ENCODE measurements around the gene COMMD1. TPM values are rescaled to one million over a fixed set of nuclear protein-coding genes. Genes with fewer than 3 reads are reported as not detected.

The COMMD1 gene
- total RNA-seq, 1 donor from 2014 or later, result 43.0 TPM

DNA sequence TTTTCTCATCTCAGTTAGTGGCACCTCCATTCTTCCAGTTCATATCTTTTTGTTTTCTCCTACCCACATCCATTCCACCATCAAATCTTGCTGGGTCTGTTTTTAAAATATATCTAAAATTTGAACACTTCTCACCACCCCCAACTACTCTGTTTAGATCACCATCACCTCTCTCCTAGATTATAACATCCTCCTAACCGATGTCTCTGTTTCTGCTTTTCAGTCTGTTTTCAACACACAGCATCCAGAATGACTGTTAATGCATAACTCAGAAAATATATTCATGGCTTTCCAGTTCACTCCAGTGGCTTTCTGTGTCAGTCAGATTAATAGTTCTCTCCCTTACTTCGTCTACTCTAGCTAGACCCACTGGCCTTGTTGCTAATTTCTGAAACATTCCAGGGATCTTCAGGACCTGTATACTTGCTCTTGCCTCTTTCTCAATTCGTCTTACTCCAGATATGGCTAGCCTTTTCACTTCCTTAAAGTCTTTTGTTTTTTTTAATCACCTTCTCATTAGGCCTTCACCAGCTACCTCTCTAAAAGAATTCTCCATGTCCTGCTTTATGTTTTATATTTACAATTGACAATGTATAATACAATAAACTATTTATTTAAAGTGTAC is 105.3 kb downstream of the COMMD1 start:
- no peaks in the 10 kb centered on the region for H3K27me3 ChIP-seq
- no peaks in the 10 kb centered on the region for H3K4me1 ChIP-seq
- no peak for DNase-seq (ENCODE audit: extremely low spot score in 2 of 2)
- intact Hi-C loops (cut with DNase I), result no loop called here
- H3K4me3 ChIP-seq, result no peak overlapping the region
- TF ChIP-seq POLR2AphosphoS5 (IDR thresholded peaks at IDR 0.05; ENCODE audit: insufficient read depth in 1 of 2, low read depth in 1 of 2), result no peak
- TF ChIP-seq, protein P1, sequence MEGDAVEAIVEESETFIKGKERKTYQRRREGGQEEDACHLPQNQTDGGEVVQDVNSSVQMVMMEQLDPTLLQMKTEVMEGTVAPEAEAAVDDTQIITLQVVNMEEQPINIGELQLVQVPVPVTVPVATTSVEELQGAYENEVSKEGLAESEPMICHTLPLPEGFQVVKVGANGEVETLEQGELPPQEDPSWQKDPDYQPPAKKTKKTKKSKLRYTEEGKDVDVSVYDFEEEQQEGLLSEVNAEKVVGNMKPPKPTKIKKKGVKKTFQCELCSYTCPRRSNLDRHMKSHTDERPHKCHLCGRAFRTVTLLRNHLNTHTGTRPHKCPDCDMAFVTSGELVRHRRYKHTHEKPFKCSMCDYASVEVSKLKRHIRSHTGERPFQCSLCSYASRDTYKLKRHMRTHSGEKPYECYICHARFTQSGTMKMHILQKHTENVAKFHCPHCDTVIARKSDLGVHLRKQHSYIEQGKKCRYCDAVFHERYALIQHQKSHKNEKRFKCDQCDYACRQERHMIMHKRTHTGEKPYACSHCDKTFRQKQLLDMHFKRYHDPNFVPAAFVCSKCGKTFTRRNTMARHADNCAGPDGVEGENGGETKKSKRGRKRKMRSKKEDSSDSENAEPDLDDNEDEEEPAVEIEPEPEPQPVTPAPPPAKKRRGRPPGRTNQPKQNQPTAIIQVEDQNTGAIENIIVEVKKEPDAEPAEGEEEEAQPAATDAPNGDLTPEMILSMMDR (IDR thresholded peaks at IDR 0.05), result no peak
- TF ChIP-seq POLR2A (IDR thresholded peaks at IDR 0.05), result no peak
- H3K36me3 ChIP-seq, result no peaks in the 10 kb centered on the region
- no peak overlapping the region for H3K27ac ChIP-seq
- no peaks in the 10 kb centered on the region for H3K9me3 ChIP-seq

GRCh38 chr2:62013641-62014040 is 108.2 kb downstream of the COMMD1 start:
- Histone ChIP-seq H3K9me3 (no peaks in the 10 kb centered on the region), H3K36me3 (no peaks in the 10 kb centered on the region), H3K27me3 (no peaks in the 10 kb centered on the region), H3K4me1 (no peaks in the 10 kb centered on the region), H3K27ac (no peak overlapping the region), H3K4me3 (no peak overlapping the region)
- intact Hi-C loops (cut with DNase I), result no loop called here
- TF ChIP-seq POLR2AphosphoS5 (IDR thresholded peaks at IDR 0.05; ENCODE audit: insufficient read depth in 1 of 2, low read depth in 1 of 2), result no peak
- TF ChIP-seq POLR2A (IDR thresholded peaks at IDR 0.05), result no peak
- TF ChIP-seq, protein P1 (IDR thresholded peaks at IDR 0.05), result no peak
- DNase-seq (ENCODE audit: extremely low spot score in 2 of 2), result no peak

DNA sequence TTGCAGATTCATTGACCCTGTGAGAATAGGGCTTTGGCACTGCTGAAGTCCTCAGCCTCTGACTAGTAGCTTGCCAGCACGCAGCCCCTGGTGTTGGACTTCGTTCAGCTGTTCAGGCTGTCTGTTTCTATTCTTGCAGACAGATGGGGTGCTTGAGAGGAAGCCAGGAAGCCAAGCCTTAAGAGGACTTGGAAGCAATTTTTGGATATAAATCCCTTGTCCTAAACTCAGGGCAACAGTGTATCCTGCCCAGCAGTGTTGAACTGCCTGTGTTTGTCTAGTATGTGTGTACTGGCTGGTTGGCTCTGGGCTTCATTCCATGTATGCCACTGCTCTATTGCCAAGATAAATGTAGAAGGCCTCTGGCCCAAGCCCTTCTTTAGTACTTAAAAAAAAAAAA is 108.6 kb downstream of the COMMD1 start:
- H3K9me3 ChIP-seq, result no peaks in the 10 kb centered on the region
- TF ChIP-seq POLR2AphosphoS5 (IDR thresholded peaks at IDR 0.05; ENCODE audit: insufficient read depth in 1 of 2, low read depth in 1 of 2) (peak in 1 of 2 donors; percentile 71), POLR2A (IDR thresholded peaks at IDR 0.05) (no peak)
- TF ChIP-seq, protein P1 (IDR thresholded peaks at IDR 0.05), result no peak
- no peaks in the 10 kb centered on the region for H3K36me3 ChIP-seq
- H3K4me1 ChIP-seq, result no peaks in the 10 kb centered on the region
- no peaks in the 10 kb centered on the region for H3K27me3 ChIP-seq
- H3K4me3 ChIP-seq, result no peak overlapping the region
- no peak overlapping the region for H3K27ac ChIP-seq
- intact Hi-C loops (cut with DNase I), result no loop called here
- no peak for DNase-seq (ENCODE audit: extremely low spot score in 2 of 2)

DNA sequence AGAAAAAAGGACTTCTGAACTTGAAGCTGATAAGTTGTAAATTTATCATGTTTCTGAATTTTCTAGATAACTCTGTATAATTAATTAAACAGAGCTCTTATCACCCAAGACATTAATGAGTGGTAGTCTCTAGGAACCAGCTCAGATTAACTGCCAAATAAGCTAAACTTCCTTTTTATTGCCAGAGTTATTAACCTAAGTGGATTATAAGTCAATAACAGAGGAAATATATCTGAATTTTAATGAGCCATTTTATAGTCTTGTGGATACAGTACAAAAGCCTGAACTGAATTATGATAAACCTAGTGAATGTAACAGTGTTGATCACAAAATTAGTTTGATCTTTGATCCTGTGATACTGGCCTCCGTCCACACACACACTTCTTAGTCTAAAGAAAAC is 111.5 kb downstream of the COMMD1 start:
- TF ChIP-seq, protein P1 (IDR thresholded peaks at IDR 0.05), result no peak
- TF ChIP-seq POLR2AphosphoS5 (IDR thresholded peaks at IDR 0.05; ENCODE audit: insufficient read depth in 1 of 2, low read depth in 1 of 2) (no peak), POLR2A (IDR thresholded peaks at IDR 0.05) (no peak)
- no peak overlapping the region for H3K4me3 ChIP-seq
- H3K36me3 ChIP-seq, result no peaks in the 10 kb centered on the region
- intact Hi-C loops (cut with DNase I), result no loop called here
- no peaks in the 10 kb centered on the region for H3K4me1 ChIP-seq
- no peaks in the 10 kb centered on the region for H3K27me3 ChIP-seq
- no peak for DNase-seq (ENCODE audit: extremely low spot score in 2 of 2)
- H3K9me3 ChIP-seq, result no peaks in the 10 kb centered on the region
- no peak overlapping the region for H3K27ac ChIP-seq

GRCh38 chr2:62029910-62030309 is 124.4 kb downstream of the COMMD1 start:
- no peak overlapping the region for H3K4me3 ChIP-seq
- intact Hi-C loops (cut with DNase I), result no loop called here

More at GRCh38 chr2:62029910-62030309, 124.4 kb downstream of the COMMD1 start:
- no peak for DNase-seq (ENCODE audit: extremely low spot score in 2 of 2)
- no peaks in the 10 kb centered on the region for H3K27me3 ChIP-seq
- H3K4me1 ChIP-seq, result no peaks in the 10 kb centered on the region
- no peak overlapping the region for H3K27ac ChIP-seq
- TF ChIP-seq POLR2AphosphoS5 (IDR thresholded peaks at IDR 0.05; ENCODE audit: insufficient read depth in 1 of 2, low read depth in 1 of 2) (no peak), POLR2A (IDR thresholded peaks at IDR 0.05) (no peak)
- TF ChIP-seq, protein P1 (IDR thresholded peaks at IDR 0.05), result no peak
- H3K36me3 ChIP-seq, result no peaks in the 10 kb centered on the region
- H3K9me3 ChIP-seq, result no peaks in the 10 kb centered on the region

All from vagina (tissue), 2 donors.